Peyer's patch (tissue), 4 donors: ENCODE measurements around the gene RXRA. TPM values are rescaled to one million over a fixed set of nuclear protein-coding genes. Genes with fewer than 3 reads are reported as not detected.

ENCODE experiments used
- DNase-seq, 3 donors: peaks; one replicate each; pipeline ENCODE4 v3.0.0-alpha.2; 2017 to 2019
- H3K27ac ChIP-seq, 4 donors: fragments of 200-600 bp; sonication (generic); one replicate each; pipeline ENCODE4 v1.5.1; 2016 to 2019
- H3K27me3 ChIP-seq, 2 donors: fragments of 200-600 bp; sonication (generic); one replicate each; pipeline ENCODE4 v1.5.1; 2019
- H3K36me3 ChIP-seq, 3 donors: fragments of 200-600 bp; sonication (generic); one replicate each; pipeline ENCODE4 v1.5.1; 2016 to 2019
- H3K4me1 ChIP-seq, 4 donors: fragments of 200-600 bp; sonication (generic); one replicate each; pipeline ENCODE4 v1.5.1; 2016 to 2019
- H3K4me3 ChIP-seq, 4 donors: fragments of 200-600 bp; sonication (generic); 1 replicate in 3 of 4; 2 replicates in 1 of 4; pipeline ENCODE4 v1.5.1; 2016 to 2019; ENCODE audit warnings: mild to moderate bottlenecking in 1 of 4
- H3K9me3 ChIP-seq, 4 donors: fragments of 200-600 bp; sonication (generic); one replicate each; pipeline ENCODE4 v1.5.1; 2016 to 2019; ENCODE audit warnings: mild to moderate bottlenecking in 1 of 4
- POLR2A ChIP-seq, 2 donors: fragments of 450-650 bp; IDR thresholded peaks; one replicate each; pipeline ENCODE4 v1.5.1; 2017; ENCODE audit warnings: antibody characterized with exemption in 2 of 2, mild to moderate bottlenecking in 2 of 2, moderate library complexity in 2 of 2
- total RNA-seq, 4 donors: library from RNA; depleted of rRNA; stranded (reverse); fragments of >200 nt; gene quantifications; one replicate each; pipeline ENCODE4 v1.1.0, GENCODE V29; 2016
- TF ChIP-seq, protein P1 (sequence below), 6 experiments: fragments of 450-650 bp in 4 of 6; fragments of 200-600 bp in 2 of 6; sonication (generic) in 1 of 6; IDR thresholded peaks; one replicate each; pipeline ENCODE4 v1.5.1; 2017 to 2019; ENCODE audit warnings: antibody characterized with exemption in 6 of 6, mild to moderate bottlenecking in 3 of 6, moderate library complexity in 1 of 6

Gene RXRA
- total RNA-seq, 4 donors from 2014 or later, result 54.5 to 83.6 (median 65.4) TPM

DNA sequence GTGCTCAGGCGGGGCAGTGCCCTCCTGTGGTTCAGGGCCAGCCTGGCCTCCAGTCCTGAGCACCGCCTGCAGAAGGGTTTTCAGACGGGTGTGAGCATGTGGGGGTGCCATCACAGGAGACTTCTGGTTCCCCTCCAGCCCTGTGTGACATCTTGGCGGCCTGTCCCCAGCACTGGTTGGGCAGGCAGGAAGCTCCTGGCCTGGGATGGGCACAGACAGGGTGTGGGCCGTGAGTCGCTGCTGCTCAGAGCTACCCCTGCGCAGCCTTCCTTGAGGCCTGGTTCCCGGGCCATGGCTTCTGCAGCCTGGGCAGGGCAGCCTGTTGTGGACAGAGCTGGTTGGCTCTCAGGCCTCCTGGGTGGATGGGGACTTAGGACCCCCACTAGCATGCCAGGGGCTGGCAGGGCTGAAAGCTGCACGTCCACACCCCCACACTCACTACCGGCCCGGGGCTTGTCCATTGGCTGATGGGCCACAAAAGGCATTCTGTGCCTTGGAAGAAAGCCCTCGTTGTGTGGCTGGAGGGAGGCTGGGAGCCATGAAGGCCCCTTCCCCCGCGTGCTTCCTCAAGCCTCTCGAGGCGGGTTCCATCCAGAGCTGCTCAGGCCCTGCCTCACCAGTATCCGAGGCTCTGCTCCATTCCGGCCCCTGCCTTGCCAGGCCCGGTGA, 58.7 kb downstream of the RXRA start:
- Histone ChIP-seq H3K4me3 (no peak overlapping the region), H3K9me3 (no peaks in the 10 kb centered on the region), H3K36me3 (no peaks in the 10 kb centered on the region), H3K27ac (no peak overlapping the region), H3K4me1 (peaks cover 0 to 98% (median 18%) of the 10 kb centered on the region in 4 donors), H3K27me3 (no peaks in the 10 kb centered on the region)
- no peak for TF ChIP-seq POLR2A (IDR thresholded peaks at IDR 0.05)
- TF ChIP-seq, protein P1, sequence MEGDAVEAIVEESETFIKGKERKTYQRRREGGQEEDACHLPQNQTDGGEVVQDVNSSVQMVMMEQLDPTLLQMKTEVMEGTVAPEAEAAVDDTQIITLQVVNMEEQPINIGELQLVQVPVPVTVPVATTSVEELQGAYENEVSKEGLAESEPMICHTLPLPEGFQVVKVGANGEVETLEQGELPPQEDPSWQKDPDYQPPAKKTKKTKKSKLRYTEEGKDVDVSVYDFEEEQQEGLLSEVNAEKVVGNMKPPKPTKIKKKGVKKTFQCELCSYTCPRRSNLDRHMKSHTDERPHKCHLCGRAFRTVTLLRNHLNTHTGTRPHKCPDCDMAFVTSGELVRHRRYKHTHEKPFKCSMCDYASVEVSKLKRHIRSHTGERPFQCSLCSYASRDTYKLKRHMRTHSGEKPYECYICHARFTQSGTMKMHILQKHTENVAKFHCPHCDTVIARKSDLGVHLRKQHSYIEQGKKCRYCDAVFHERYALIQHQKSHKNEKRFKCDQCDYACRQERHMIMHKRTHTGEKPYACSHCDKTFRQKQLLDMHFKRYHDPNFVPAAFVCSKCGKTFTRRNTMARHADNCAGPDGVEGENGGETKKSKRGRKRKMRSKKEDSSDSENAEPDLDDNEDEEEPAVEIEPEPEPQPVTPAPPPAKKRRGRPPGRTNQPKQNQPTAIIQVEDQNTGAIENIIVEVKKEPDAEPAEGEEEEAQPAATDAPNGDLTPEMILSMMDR (IDR thresholded peaks at IDR 0.05), result no peak
- no peak for DNase-seq

DNA sequence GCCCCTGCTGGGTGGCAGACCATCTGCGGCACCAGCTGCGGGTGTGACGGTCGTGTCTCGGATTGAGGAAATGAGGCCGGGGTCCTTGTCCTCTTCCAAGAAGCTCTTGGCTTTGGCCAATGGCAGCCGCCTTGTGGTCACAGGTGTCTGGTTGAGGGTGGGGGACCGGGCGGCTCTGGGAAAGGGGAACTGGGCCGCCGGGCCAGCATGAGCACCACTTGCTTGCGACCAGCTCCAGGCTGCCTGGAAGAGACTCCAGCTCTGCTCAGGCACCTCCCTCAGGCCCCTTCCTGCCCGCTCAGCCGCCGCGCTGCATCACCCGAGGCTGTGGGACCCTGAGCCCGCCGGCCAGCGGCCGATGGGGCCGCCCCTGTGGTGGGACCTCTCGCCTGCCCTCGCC, 59.7 kb downstream of the RXRA start:
- no peak overlapping the region for H3K4me3 ChIP-seq
- no peaks in the 10 kb centered on the region for H3K9me3 ChIP-seq
- no peak for TF ChIP-seq POLR2A (IDR thresholded peaks at IDR 0.05)
- TF ChIP-seq, protein P1 (IDR thresholded peaks at IDR 0.05), result no peak
- no peak for DNase-seq
- no peaks in the 10 kb centered on the region for H3K36me3 ChIP-seq
- peaks cover 0 to 98% (median 25%) of the 10 kb centered on the region in 4 donors for H3K4me1 ChIP-seq
- peak overlapping the region in 1 of 4 donors; percentile 4 for H3K27ac ChIP-seq
- H3K27me3 ChIP-seq, result no peaks in the 10 kb centered on the region

DNA sequence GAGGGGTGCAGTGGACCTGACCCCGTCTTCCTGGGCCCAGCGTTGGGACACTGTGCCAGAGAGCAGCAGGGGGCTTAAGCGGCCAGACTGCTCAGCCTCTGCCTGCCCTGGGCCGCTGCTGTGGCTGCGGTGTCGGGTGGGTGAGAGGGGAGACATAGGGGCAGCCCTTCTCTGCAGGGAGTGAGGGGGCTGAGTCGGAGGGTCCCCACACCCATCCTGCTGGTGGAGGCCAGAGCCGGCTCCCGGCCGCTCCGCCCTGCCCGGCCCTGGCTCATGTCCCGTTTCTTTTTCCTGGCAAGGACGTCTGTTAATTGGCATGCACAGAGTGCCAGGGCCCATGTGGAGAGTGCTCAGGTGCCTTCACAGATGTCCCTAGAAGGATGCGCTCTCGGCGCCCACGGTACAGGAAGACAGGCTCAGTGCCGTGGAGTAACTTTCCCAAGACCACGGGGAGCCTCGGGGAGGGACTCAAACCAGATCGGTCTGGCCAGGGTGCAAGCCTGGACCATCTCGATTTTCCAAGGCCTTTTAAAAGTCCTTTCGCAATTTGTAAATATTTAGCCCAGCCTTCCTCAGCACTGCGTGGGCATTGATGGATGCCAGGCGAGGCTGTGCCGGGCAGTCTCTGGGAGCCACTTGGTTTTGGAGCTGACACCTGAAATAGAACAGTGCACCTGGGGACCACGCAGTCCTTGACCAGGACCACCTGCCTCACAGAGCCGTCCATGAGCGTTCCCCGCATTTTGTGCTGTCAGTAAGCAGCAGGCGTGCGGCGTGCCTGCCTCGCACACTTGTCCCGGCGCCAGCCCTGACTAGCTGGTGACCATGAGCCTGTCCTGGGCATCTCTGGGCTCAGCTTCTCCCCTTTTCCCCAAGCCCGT, 60.9 kb downstream of the RXRA start:
- Histone ChIP-seq H3K27ac (peak overlapping the region in 2 of 4 donors; percentile 44 to 65), H3K4me1 (peaks cover 0 to 98% (median 28%) of the 10 kb centered on the region in 4 donors)

DNA sequence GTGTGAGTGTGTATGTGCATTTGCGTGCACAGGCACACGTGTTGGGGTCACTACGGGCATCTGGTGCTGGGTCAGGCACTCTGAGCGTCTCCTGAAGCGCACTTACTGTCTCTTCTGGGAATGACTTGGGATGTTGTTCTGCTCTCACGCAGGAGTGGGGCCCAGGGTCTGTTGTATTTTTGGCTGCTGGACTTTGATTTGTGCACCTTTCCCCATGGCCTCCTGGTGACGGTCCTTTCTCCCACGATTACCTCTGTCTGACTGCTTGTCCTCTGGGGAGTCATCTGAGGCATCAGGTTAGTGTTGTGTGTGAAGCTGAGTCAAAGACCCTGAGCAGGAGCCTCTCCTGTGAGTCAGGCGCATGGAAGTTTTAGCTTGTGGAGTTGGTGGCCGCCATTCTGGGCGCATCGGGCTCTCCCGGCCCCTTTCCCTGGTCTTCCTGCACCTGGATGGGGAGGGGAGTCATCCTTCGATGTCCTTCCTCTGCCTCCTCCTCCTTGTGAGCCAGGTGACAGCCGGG, 62.1 kb downstream of the RXRA start:
- TF ChIP-seq POLR2A (IDR thresholded peaks at IDR 0.05), result no peak
- TF ChIP-seq, protein P1 (IDR thresholded peaks at IDR 0.05), result no peak
- no peaks in the 10 kb centered on the region for H3K36me3 ChIP-seq
- no peak overlapping the region for H3K27ac ChIP-seq

More for the DNA sequence above, 60.9 kb downstream of the RXRA start:
- TF ChIP-seq, protein P1 (IDR thresholded peaks at IDR 0.05), result no peak
- Histone ChIP-seq H3K4me3 (no peak overlapping the region), H3K36me3 (no peaks in the 10 kb centered on the region), H3K27me3 (no peaks in the 10 kb centered on the region), H3K9me3 (no peaks in the 10 kb centered on the region)
- DNase-seq, result no peak

DNA sequence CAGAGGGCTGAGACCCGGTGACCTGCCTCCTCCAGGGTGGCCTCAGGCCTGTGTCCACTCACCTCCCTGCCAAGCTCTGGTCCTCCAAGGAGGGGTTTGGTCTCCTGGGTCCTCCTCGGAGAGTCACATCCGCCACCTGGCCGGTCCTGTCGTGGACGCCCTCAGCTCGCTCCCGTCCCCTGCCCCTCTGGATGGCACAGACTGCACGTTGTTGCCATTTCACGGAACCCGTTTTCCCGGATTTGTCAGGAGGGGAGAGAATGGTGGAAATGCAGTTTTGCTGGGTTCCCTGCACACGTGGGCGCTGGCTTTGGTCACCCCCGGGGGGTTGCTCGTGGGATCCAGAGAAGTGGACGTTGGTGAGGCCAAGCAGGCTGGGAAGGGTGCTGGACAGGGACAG, 62.7 kb downstream of the RXRA start:
- Histone ChIP-seq H3K36me3 (no peaks in the 10 kb centered on the region), H3K4me1 (peaks cover 0 to 87% (median 30%) of the 10 kb centered on the region in 4 donors)

More for the DNA sequence above, 62.1 kb downstream of the RXRA start:
- Histone ChIP-seq H3K9me3 (no peaks in the 10 kb centered on the region), H3K4me1 (peaks cover 0 to 93% (median 28%) of the 10 kb centered on the region in 4 donors), H3K4me3 (no peak overlapping the region), H3K27me3 (no peaks in the 10 kb centered on the region)
- no peak for DNase-seq

More for the DNA sequence above, 62.7 kb downstream of the RXRA start:
- H3K4me3 ChIP-seq, result no peak overlapping the region
- no peaks in the 10 kb centered on the region for H3K9me3 ChIP-seq
- TF ChIP-seq POLR2A (IDR thresholded peaks at IDR 0.05), result no peak
- TF ChIP-seq, protein P1 (IDR thresholded peaks at IDR 0.05), result no peak
- H3K27me3 ChIP-seq, result no peaks in the 10 kb centered on the region
- no peak for DNase-seq
- no peak overlapping the region for H3K27ac ChIP-seq
